Measurements from ENCODE around the gene NLRC5. TPM values are rescaled to one million over a fixed set of nuclear protein-coding genes. Genes with fewer than 3 reads are reported as not detected.

Gene NLRC5
- total RNA-seq, 1 experiment from 2014 or later: 2.4 TPM

GRCh38 chr16:57021757-57022156 is 32.4 kb downstream of the NLRC5 start:
- no peak overlapping the region for H4K91ac ChIP-seq (ENCODE audit: insufficient read length, low read depth, low read length)
- no peak overlapping the region for H3K4me2 ChIP-seq (ENCODE audit: insufficient read depth, insufficient read length, low read length)
- no peak overlapping the region for H3K9ac ChIP-seq (ENCODE audit: extremely low read depth, insufficient read length, low read length)
- no peak overlapping the region for H3K23ac ChIP-seq (ENCODE audit: insufficient read length, low read depth, low read length)
- H3K36me3 Mint-ChIP-seq (ENCODE audit: insufficient read depth in 1 of 3, low read depth in 3 of 3): no peaks in the 10 kb centered on the region; a peak in 1 of 7 replicates
- no peaks in the 10 kb centered on the region; the same call in none of the 2 replicates for H3K27me3 Mint-ChIP-seq (ENCODE audit: low read depth)
- H3K4ac ChIP-seq (ENCODE audit: low read depth, low read length): no peak overlapping the region
- H2BK120ac ChIP-seq (ENCODE audit: low read depth, low read length, poor library complexity, severe bottlenecking): no peak overlapping the region
- H3K9me3 Mint-ChIP-seq: no peaks in the 10 kb centered on the region
- no peak overlapping the region for H3K14ac ChIP-seq (ENCODE audit: insufficient read depth, low read length)
- no peak overlapping the region for H3K56ac ChIP-seq (ENCODE audit: insufficient read length, low read depth, low read length)
- H3K27ac Mint-ChIP-seq: no peak overlapping the region
- H2BK20ac ChIP-seq (ENCODE audit: low read depth, low read length, poor library complexity, severe bottlenecking): no peak overlapping the region
- H2BK12ac ChIP-seq (ENCODE audit: insufficient read length, low read depth, low read length): no peak overlapping the region
- no peak overlapping the region for H3T11ph ChIP-seq (ENCODE audit: low read length)
- H3K79me2 ChIP-seq (ENCODE audit: insufficient read depth, low read length): no peaks in the 10 kb centered on the region
- H3K4me3 Mint-ChIP-seq: no peak overlapping the region
- H4K8ac ChIP-seq (replicated peaks; ENCODE audit: insufficient read length, low read depth, low read length): no peak overlapping the region
- H4K5ac ChIP-seq (ENCODE audit: insufficient read length, low read depth, low read length): no peak overlapping the region
- H2BK15ac ChIP-seq (ENCODE audit: low read depth, low read length): no peak overlapping the region
- no peak for TF ChIP-seq CTCF (conservative IDR thresholded peaks at IDR 0.05)
- DNase-seq: no peak
- H3K18ac ChIP-seq (ENCODE audit: insufficient read length, low read depth, low read length): no peak overlapping the region
- peaks cover 2 to 4% of the 10 kb centered on the region in 2 experiments; a peak in 2 of 4 replicates for H3K4me1 Mint-ChIP-seq
- no peaks in the 10 kb centered on the region for H3K27me3 ChIP-seq (ENCODE audit: insufficient read depth, low read length)
- H3K9me3 ChIP-seq (ENCODE audit: control insufficient read depth, low read depth, low read length): no peaks in the 10 kb centered on the region
- no peaks in the 10 kb centered on the region for H3K79me1 ChIP-seq (ENCODE audit: insufficient read depth, low read depth, low read length, poor library complexity, severe bottlenecking)
- no peaks in the 10 kb centered on the region for H3K4me1 ChIP-seq (ENCODE audit: insufficient read depth, low read length)
- no peak overlapping the region for H2AK5ac ChIP-seq (ENCODE audit: insufficient read length, low read length)
- H3K23me2 ChIP-seq (ENCODE audit: insufficient read length, low read depth, low read length, poor library complexity, severe bottlenecking): no peaks in the 10 kb centered on the region
- no peak overlapping the region for H3K27ac ChIP-seq (ENCODE audit: insufficient read length, low read depth, low read length)
- no CpG with 5 or more reads among the region's 6 CpGs for WGBS (ENCODE audit: extremely low coverage, insufficient read length, low lambda C conversion rate)
- H4K20me1 ChIP-seq (ENCODE audit: control insufficient read depth, insufficient read depth, insufficient read length): no peaks in the 10 kb centered on the region
- no peak overlapping the region for H2AFZ ChIP-seq (ENCODE audit: low read length)
- no peak overlapping the region for H2BK5ac ChIP-seq (ENCODE audit: insufficient read length, low read length)

All from H9 (cell line).